GM12891 (cell line): Measurements from ENCODE around the gene FFAR2. TPM values are rescaled to one million over a fixed set of nuclear protein-coding genes. Genes with fewer than 3 reads are reported as not detected.
"Not testable (repeated sequence)": the region's sequence is repeated elsewhere in the genome, so short reads cannot be mapped to it uniquely, and the experiment has no call there.

Experiments
- DNase-seq: peaks from one replicate; pipeline ENCODE4 v3.0.0; 2011; ENCODE audit warnings: low spot score; ENCODE audit not compliant: insufficient read length
- FAIRE-seq: peaks from 2 replicates; lab custom pipeline; 2011; peaks lifted over from hg19 to GRCh38; lab: Jason Lieb, UNC
- PAX5 ChIP-seq: IDR thresholded peaks from 2 replicates; pipeline ENCODE4 v1.6.1; 2011; ENCODE audit warnings: low read length, moderate library complexity, mild to moderate bottlenecking; ENCODE audit not compliant: insufficient read depth, severe bottlenecking
- POLR2A ChIP-seq: IDR thresholded peaks from 2 replicates; pipeline ENCODE4 v1.6.1; 2011; ENCODE audit warnings: low read depth, low read length, control low read depth
- POLR2AphosphoS5 ChIP-seq: IDR thresholded peaks from 2 replicates; pipeline ENCODE4 v1.6.1; 2011; ENCODE audit warnings: low read depth, low read length, control low read depth
- POU2F2 ChIP-seq: IDR thresholded peaks from 2 replicates; pipeline ENCODE4 v1.6.1; 2011; ENCODE audit warnings: low read depth, mild to moderate bottlenecking, control low read depth, low read length, moderate library complexity
- SPI1 ChIP-seq: IDR thresholded peaks from 2 replicates; pipeline ENCODE4 v1.6.1; 2011; ENCODE audit warnings: low read depth, low read length, control low read depth
- TAF1 ChIP-seq: IDR thresholded peaks from 2 replicates; pipeline ENCODE4 v1.6.1; 2011; ENCODE audit warnings: low read depth, low read length, control low read depth
- polyA plus RNA-seq: library from polyadenylated mRNA; unstranded; fragments of >200 nt; gene quantifications from one replicate; pipeline ENCODE4 v1.2.1, GENCODE V29; 2012; ENCODE audit warnings: low read depth, missing spikeins, inconsistent platforms; ENCODE audit not compliant: missing spikeins

Gene FFAR2
- polyA plus RNA-seq: 24.9 TPM

- TF ChIP-seq TAF1 (0 out of 2 replicates have a peak, but pooled peaks have one; percentile 58), POLR2AphosphoS5 (peak; percentile 85), POU2F2 (no peak), POLR2A (peak; percentile 88), SPI1 (0 out of 2 replicates have a peak, but pooled peaks have one; percentile 14), PAX5 (no peak)
- DNase-seq (no peak), FAIRE-seq (peak; percentile 54)
Observed at GRCh38 chr19:35447606-35448469, at the start of gene FFAR2. Gene FFAR2, plus strand, starts transcription at chr19:35448257. Its CDS starts 1,458 bp downstream, at chr19:35449715.

GRCh38 chr19:35398570-35398969 lies 49.5 kb upstream of the FFAR2 start:
- TF ChIP-seq TAF1: no peak
- TF ChIP-seq POLR2AphosphoS5: no peak
- TF ChIP-seq POU2F2: no peak
- TF ChIP-seq POLR2A: no peak
- no peak for TF ChIP-seq SPI1
- no peak for TF ChIP-seq PAX5
- DNase-seq: no peak
- FAIRE-seq: no peak

GRCh38 chr19:35399231-35399630 lies 48.8 kb upstream of the FFAR2 start:
- DNase-seq: no peak

GRCh38 chr19:35399948-35400772 lies 47.9 kb upstream of the FFAR2 start:
- TF ChIP-seq SPI1 (no peak), POU2F2 (peak; percentile 74; the same call in 1 of the 2 replicates)
- no peak for FAIRE-seq
- no peak for DNase-seq

More at GRCh38 chr19:35399231-35399630, 48.8 kb upstream of the FFAR2 start:
- TF ChIP-seq TAF1 (no peak), SPI1 (no peak), POLR2A (no peak), POU2F2 (no peak), POLR2AphosphoS5 (no peak), PAX5 (no peak)
- no peak for FAIRE-seq

- FAIRE-seq (peak; percentile 20), DNase-seq (no peak)
- TF ChIP-seq TAF1: no peak
- TF ChIP-seq POLR2AphosphoS5: no peak
- no peak for TF ChIP-seq POLR2A
- no peak for TF ChIP-seq POU2F2
- no peak for TF ChIP-seq PAX5
- TF ChIP-seq SPI1: no peak
Observed at GRCh38 chr19:35400773-35401100, 47.3 kb upstream of the FFAR2 start.

- FAIRE-seq, DNase-seq: not testable (repeated sequence)
Observed at GRCh38 chr19:35401416-35401815, 46.6 kb upstream of the FFAR2 start.

GRCh38 chr19:35403116-35403760 lies 44.8 kb upstream of the FFAR2 start:
- DNase-seq (no peak), FAIRE-seq (no peak)
- TF ChIP-seq POLR2A: no peak
- no peak for TF ChIP-seq TAF1
- no peak for TF ChIP-seq SPI1
- no peak for TF ChIP-seq POU2F2
- no peak for TF ChIP-seq PAX5
- TF ChIP-seq POLR2AphosphoS5: no peak

GRCh38 chr19:35404879-35405622 lies 43.0 kb upstream of the FFAR2 start:
- FAIRE-seq (peak; percentile 95), DNase-seq (peak; percentile 52)
- TF ChIP-seq POLR2AphosphoS5 (peak; percentile 51; the same call in 1 of the 2 replicates), PAX5 (no peak), POU2F2 (peak; percentile 86)

- FAIRE-seq: no peak
- no peak for DNase-seq
- TF ChIP-seq POLR2A: no peak
- TF ChIP-seq PAX5: no peak
- TF ChIP-seq POLR2AphosphoS5: no peak
- TF ChIP-seq SPI1: no peak
- no peak for TF ChIP-seq TAF1
- TF ChIP-seq POU2F2: no peak
Observed at GRCh38 chr19:35407619-35408018, 40.4 kb upstream of the FFAR2 start.
